GM19351 (cell line): Measurements from ENCODE around the gene CREM.
"Not testable (repeated sequence)": the region's sequence is repeated elsewhere in the genome, so short reads cannot be mapped to it uniquely, and the experiment has no call there.

Source experiments
- ATAC-seq: cut with Tn5 transposase; IDR thresholded peaks from one replicate; pipeline ENCODE4 v1.9.1; 2021; ENCODE audit warnings: mild to moderate bottlenecking, moderate library complexity; ENCODE audit not compliant: unreplicated experiment

CREM gene

GRCh38 chr10:35126530-35127288 is at the start of gene CREM:
TSS of gene CREM (plus strand) at chr10:35126846. CDS start at chr10:35137836, 10,990 bp downstream.
- ATAC-seq = peak; percentile 84

GRCh38 chr10:35079265-35079664 is 47.4 kb upstream of the CREM start:
- no peak for ATAC-seq

- ATAC-seq = no peak
Measured at GRCh38 chr10:35079763-35080162, 46.9 kb upstream of the CREM start.

- ATAC-seq = not testable (repeated sequence)
Measured at GRCh38 chr10:35080261-35080660, 46.4 kb upstream of the CREM start.

GRCh38 chr10:35083242-35083641 is 43.4 kb upstream of the CREM start:
- no peak for ATAC-seq

GRCh38 chr10:35089611-35090161 is 37.0 kb upstream of the CREM start:
- peak; percentile 40 for ATAC-seq

- peak; percentile 92 for ATAC-seq
Measured at GRCh38 chr10:35090162-35090954, 36.3 kb upstream of the CREM start, which contains the start of gene CUL2. TSS of gene CUL2 (minus strand) at chr10:35090341. CDS start at chr10:35071317, 19,024 bp downstream.

- ATAC-seq = no peak
Measured at GRCh38 chr10:35091994-35092790, 34.5 kb upstream of the CREM start.

GRCh38 chr10:35092851-35093250 is 33.8 kb upstream of the CREM start:
- no peak for ATAC-seq

- ATAC-seq = no peak
Measured at GRCh38 chr10:35096312-35096711, 30.3 kb upstream of the CREM start.

- ATAC-seq = no peak
Measured at GRCh38 chr10:35097510-35097909, 29.1 kb upstream of the CREM start.

GRCh38 chr10:35103882-35104281 is 22.8 kb upstream of the CREM start:
- ATAC-seq = no peak

- ATAC-seq = no peak
Measured at GRCh38 chr10:35112571-35112970, 14.1 kb upstream of the CREM start.

- no peak for ATAC-seq
Measured at GRCh38 chr10:35119378-35119777, 7.3 kb upstream of the CREM start.

GRCh38 chr10:35124540-35124939 is 2.1 kb upstream of the CREM start:
- ATAC-seq = no peak

GRCh38 chr10:35126062-35126529 is 550 bp upstream of the CREM start:
- ATAC-seq = no peak

- no peak for ATAC-seq
Measured at GRCh38 chr10:35127289-35127891, 744 bp downstream of the CREM start.

- ATAC-seq = no peak
Measured at GRCh38 chr10:35129185-35129674, 2.6 kb downstream of the CREM start.

- ATAC-seq = no peak
Measured at GRCh38 chr10:35130663-35131062, 4.0 kb downstream of the CREM start.

GRCh38 chr10:35132727-35133126 is 6.1 kb downstream of the CREM start:
- no peak for ATAC-seq
